ENCODE results near the gene ADRB2. TPM values are rescaled to one million over a fixed set of nuclear protein-coding genes. Genes with fewer than 3 reads are reported as not detected.

ADRB2 gene
- total and polyA plus RNA-seq, 9 donors = 0.23 to 2.3 (median 1.0) TPM

DNA sequence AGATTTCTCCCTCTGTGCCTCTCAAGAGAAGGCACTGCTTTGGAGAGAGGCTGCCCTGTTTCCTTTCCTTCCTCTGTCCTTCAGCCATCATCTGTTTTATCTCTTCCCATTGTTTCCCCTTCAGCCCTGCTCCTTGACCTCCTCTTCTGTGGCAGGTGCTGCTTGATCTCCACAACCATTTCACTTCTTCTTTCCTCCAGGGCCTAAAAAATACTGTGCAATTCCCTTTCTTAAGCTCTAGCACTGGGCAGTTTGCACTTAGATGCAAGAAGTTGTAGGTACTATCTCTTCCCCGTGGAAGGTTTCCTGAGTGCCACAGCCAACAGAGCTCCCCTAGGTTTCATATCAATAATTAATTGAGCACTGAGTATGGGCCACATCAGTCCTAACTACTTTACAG, 8.8 kb upstream of the ADRB2 start:
- no peak for DNase-seq
- intact Hi-C loops (cut with DNase I) = no loop called here
- no peaks in the 10 kb centered on the region for H3K27me3 ChIP-seq
- no peaks in the 10 kb centered on the region for H3K36me3 ChIP-seq
- H3K4me3 ChIP-seq = no peak overlapping the region
- WGBS, 3 donors = 38 to 80% (median 69%) methylated on average over 1 of the region's 1 CpG
- H3K4me1 ChIP-seq (ENCODE audit: insufficient read depth) = no peaks in the 10 kb centered on the region
- no peaks in the 10 kb centered on the region for H3K9me3 ChIP-seq
- H3K27ac ChIP-seq = no peak overlapping the region
- TF ChIP-seq POLR2A (IDR thresholded peaks at IDR 0.05) (no peak), EP300 (IDR thresholded peaks at IDR 0.05) (no peak)
- TF ChIP-seq, protein P1, sequence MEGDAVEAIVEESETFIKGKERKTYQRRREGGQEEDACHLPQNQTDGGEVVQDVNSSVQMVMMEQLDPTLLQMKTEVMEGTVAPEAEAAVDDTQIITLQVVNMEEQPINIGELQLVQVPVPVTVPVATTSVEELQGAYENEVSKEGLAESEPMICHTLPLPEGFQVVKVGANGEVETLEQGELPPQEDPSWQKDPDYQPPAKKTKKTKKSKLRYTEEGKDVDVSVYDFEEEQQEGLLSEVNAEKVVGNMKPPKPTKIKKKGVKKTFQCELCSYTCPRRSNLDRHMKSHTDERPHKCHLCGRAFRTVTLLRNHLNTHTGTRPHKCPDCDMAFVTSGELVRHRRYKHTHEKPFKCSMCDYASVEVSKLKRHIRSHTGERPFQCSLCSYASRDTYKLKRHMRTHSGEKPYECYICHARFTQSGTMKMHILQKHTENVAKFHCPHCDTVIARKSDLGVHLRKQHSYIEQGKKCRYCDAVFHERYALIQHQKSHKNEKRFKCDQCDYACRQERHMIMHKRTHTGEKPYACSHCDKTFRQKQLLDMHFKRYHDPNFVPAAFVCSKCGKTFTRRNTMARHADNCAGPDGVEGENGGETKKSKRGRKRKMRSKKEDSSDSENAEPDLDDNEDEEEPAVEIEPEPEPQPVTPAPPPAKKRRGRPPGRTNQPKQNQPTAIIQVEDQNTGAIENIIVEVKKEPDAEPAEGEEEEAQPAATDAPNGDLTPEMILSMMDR (IDR thresholded peaks at IDR 0.05) = no peak

DNA sequence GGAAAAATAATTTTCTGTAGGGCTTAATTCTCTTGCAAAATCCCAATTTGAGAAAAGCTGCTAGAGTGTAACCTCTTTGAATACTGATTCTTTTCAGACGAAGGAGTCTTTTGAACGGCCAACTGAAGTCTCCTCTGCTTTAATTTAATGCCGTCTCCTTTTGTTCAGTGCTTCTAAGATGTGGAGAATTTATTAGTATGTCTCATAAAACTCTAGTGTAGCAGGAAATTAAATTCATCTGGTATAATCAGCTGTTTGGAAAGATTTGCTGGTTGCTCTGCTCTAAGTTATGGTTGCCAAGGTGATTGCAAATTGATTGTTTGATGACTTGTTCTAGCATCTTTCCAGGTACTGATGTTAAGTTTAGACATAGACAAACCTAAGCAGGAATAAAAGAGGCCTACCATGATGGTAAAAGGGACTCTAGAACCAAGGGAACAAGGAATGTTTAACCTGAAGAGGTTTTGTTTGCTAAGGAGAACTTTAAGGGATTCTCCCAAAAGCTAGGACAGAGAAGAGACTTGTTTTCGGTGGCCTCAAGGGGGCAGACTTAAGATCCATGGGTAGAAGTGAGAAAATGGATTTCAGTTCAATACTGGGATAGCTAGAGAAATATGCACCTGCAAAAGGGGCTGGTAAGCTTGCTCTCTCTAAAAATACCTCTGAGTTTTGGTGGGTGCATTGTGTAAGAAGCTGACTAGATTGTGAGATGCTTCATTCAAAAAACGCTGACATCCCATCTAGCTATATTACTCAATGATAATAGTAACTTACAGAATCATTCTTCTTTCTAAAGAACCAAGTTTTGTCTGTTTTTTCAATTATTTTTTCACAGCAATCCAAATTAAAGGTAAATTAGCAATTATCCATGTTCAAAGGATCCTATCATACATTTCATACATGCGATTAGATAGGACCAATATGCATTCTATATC, 5.7 kb upstream of the ADRB2 start:
- DNase-seq = no peak
- 43 to 65% (median 59%) methylated on average over 6 of the region's 6 CpGs for WGBS, 3 donors
- TF ChIP-seq, protein P1 (IDR thresholded peaks at IDR 0.05) = no peak
- no peak for TF ChIP-seq EP300 (IDR thresholded peaks at IDR 0.05)
- Histone ChIP-seq H3K9me3 (no peaks in the 10 kb centered on the region), H3K27ac (no peak overlapping the region), H3K27me3 (no peaks in the 10 kb centered on the region), H3K4me1 (ENCODE audit: insufficient read depth) (no peaks in the 10 kb centered on the region), H3K36me3 (no peaks in the 10 kb centered on the region), H3K4me3 (no peak overlapping the region)
- intact Hi-C loops (cut with DNase I) = no loop called here

DNA sequence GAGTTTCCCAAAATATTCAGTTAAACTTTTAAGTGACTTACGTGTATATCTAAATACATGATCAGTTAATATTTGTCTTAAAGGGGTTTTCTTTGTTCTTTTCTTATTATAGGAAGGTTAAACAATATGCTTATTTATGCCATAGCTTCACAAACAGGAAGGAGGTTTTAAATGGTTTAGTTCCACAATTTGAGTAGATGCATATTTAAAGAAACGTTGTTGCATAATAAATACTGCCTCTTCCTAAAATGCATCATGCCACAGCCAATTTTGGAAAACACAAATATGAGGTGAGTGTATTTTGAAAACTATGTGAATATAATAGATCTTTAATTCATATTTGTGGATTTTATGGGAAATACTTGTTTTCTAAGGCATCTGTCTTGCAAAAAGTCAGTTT, 2.5 kb upstream of the ADRB2 start:
- Histone ChIP-seq H3K9me3 (no peaks in the 10 kb centered on the region), H3K4me3 (no peak overlapping the region), H3K27me3 (no peaks in the 10 kb centered on the region), H3K36me3 (no peaks in the 10 kb centered on the region), H3K4me1 (ENCODE audit: insufficient read depth) (no peaks in the 10 kb centered on the region), H3K27ac (no peak overlapping the region)
- no peak for DNase-seq
- intact Hi-C loops (cut with DNase I) = no loop called here
- WGBS, 3 donors = 58 to 69% (median 65%) methylated on average over 2 of the region's 2 CpGs
- TF ChIP-seq POLR2A (IDR thresholded peaks at IDR 0.05) = no peak
- TF ChIP-seq EP300 (IDR thresholded peaks at IDR 0.05) = no peak
- TF ChIP-seq, protein P1 (IDR thresholded peaks at IDR 0.05) = no peak

- peak overlapping the region; percentile 46 for H3K4me3 ChIP-seq
- TF ChIP-seq, protein P1 (IDR thresholded peaks at IDR 0.05) = no peak
- TF ChIP-seq POLR2A (IDR thresholded peaks at IDR 0.05) = no peak
- TF ChIP-seq EP300 (IDR thresholded peaks at IDR 0.05) = no peak
- H3K4me1 ChIP-seq (ENCODE audit: insufficient read depth) = no peaks in the 10 kb centered on the region
- H3K36me3 ChIP-seq = no peaks in the 10 kb centered on the region
- H3K9me3 ChIP-seq = no peaks in the 10 kb centered on the region
- H3K27me3 ChIP-seq = no peaks in the 10 kb centered on the region
- intact Hi-C loops (cut with DNase I) = no loop called here
- 1 to 2% (median 1%) methylated on average over 9 of the region's 9 CpGs for WGBS, 3 donors
- no peak for DNase-seq
- H3K27ac ChIP-seq = no peak overlapping the region
Observed at GRCh38 chr5:148825716-148826052, 727 bp upstream of the ADRB2 start.
